Stimulated activated CD4-positive, alpha-beta T cell treated with anti-CD3 and anti-CD28 coated beads, Interleukin-12 subunit alpha, Interleukin-12 subunit beta, amount 100 ng/mL, for 24 hours (primary cell): ENCODE data around the gene SETD4.
A peak's percentile ranks its signal among the peaks of the same experiment; 100 is the strongest.

Experiments
- DNase-seq, 2 experiments: peaks; one replicate each; pipeline ENCODE4 v3.0.0-alpha.2; 2020; ENCODE audit warnings: low read depth in 2 of 2

The SETD4 gene

GRCh38 chr21:36047139-36047538 lies 13.2 kb downstream of the SETD4 start:
- DNase-seq: no peak

- no peak for DNase-seq
These were observed 14.3 kb downstream of the SETD4 start for GRCh38 chr21:36045993-36046392.

GRCh38 chr21:36044056-36044455 lies 16.3 kb downstream of the SETD4 start:
- DNase-seq: no peak

GRCh38 chr21:36041910-36042309 lies 18.4 kb downstream of the SETD4 start:
- no peak for DNase-seq

- DNase-seq: no peak
These were observed 19.9 kb downstream of the SETD4 start for GRCh38 chr21:36040389-36040788.

- no peak for DNase-seq
These were observed 20.5 kb downstream of the SETD4 start for GRCh38 chr21:36039861-36040260.

- DNase-seq: no peak
These were observed 21.4 kb downstream of the SETD4 start for GRCh38 chr21:36038701-36039497.

- no peak for DNase-seq
These were observed 24.9 kb downstream of the SETD4 start for GRCh38 chr21:36035381-36035791.

GRCh38 chr21:36034211-36034913 lies 26.0 kb downstream of the SETD4 start:
- DNase-seq: no peak

GRCh38 chr21:36032647-36033406 lies 27.5 kb downstream of the SETD4 start:
- DNase-seq: no peak

GRCh38 chr21:36030581-36031189 lies 29.6 kb downstream of the SETD4 start:
- no peak for DNase-seq

- DNase-seq: no peak
These were observed 31.0 kb downstream of the SETD4 start for GRCh38 chr21:36029309-36029708.

GRCh38 chr21:36028127-36029069 lies 31.9 kb downstream of the SETD4 start:
- DNase-seq: peak; percentile 47

- DNase-seq: no peak
These were observed 33.0 kb downstream of the SETD4 start for GRCh38 chr21:36027347-36027746.

GRCh38 chr21:36024782-36025181 lies 35.5 kb downstream of the SETD4 start:
- DNase-seq: no peak

GRCh38 chr21:36023092-36023480 lies 37.2 kb downstream of the SETD4 start:
- DNase-seq: no peak

- DNase-seq: no peak
These were observed 37.8 kb downstream of the SETD4 start for GRCh38 chr21:36022427-36023091.

- DNase-seq: no peak
These were observed 39.0 kb downstream of the SETD4 start for GRCh38 chr21:36021251-36021837.

- no peak for DNase-seq
These were observed 45.3 kb downstream of the SETD4 start for GRCh38 chr21:36015045-36015444.

GRCh38 chr21:36010801-36011200 lies 49.5 kb downstream of the SETD4 start:
- DNase-seq: no peak
